HepG2 (cell line): Measurements from ENCODE around the gene COMP. TPM values are rescaled to one million over a fixed set of nuclear protein-coding genes. Genes with fewer than 3 reads are reported as not detected.
A peak's percentile ranks its signal among the peaks of the same experiment; 100 is the strongest.

Source experiments
- CBFB ChIP-seq: sonication (generic); formaldehyde crosslinking; IDR thresholded peaks from 2 replicates; pipeline ENCODE4 v1.4.0; 2020; ENCODE audit warnings: missing genetic modification reagents
- FIP1L1 ChIP-seq: fragments of 200-400 bp; formaldehyde crosslinking; IDR thresholded peaks from 2 replicates; pipeline ENCODE4 v1.6.1; 2018; ENCODE audit warnings: low read depth, mild to moderate bottlenecking, low read length, moderate library complexity, borderline replicate concordance; ENCODE audit not compliant: insufficient read depth
- GFI1 ChIP-seq: sonication (generic); formaldehyde crosslinking; IDR thresholded peaks from 2 replicates; pipeline ENCODE4 v1.5.0; 2020; ENCODE audit warnings: missing genetic modification reagents, mild to moderate bottlenecking, borderline replicate concordance
- HIC2 ChIP-seq: sonication (generic); formaldehyde crosslinking; IDR thresholded peaks from 2 replicates; pipeline ENCODE4 v1.9.0; 2022; ENCODE audit warnings: low read depth, missing genetic modification reagents
- LCORL ChIP-seq, 2 experiments: fragments of 450-650 bp in 1 of 2; sonication (generic) in 1 of 2; formaldehyde crosslinking in 1 of 2; IDR thresholded peaks; 2 replicates each; pipeline versions ENCODE4 v1.5.0 to v1.6.1; 2017 to 2020; ENCODE audit warnings: antibody characterized with exemption in 1 of 2, missing genetic modification reagents in 1 of 2
- MYC ChIP-seq: sonication (generic); formaldehyde crosslinking; IDR thresholded peaks from 2 replicates; pipeline ENCODE4 v1.9.0; 2021; ENCODE audit warnings: missing genetic modification reagents, borderline replicate concordance
- NR2F6 ChIP-seq, 2 experiments: IDR thresholded peaks; 2 replicates each; pipeline ENCODE4 v1.6.1; 2016; ENCODE audit warnings: antibody characterized with exemption in 1 of 2, mild to moderate bottlenecking in 1 of 2
- PHF8 ChIP-seq: sonication (generic); formaldehyde crosslinking; IDR thresholded peaks from 2 replicates; pipeline ENCODE4 v1.5.0; 2020; ENCODE audit warnings: missing genetic modification reagents
- TRIM24 ChIP-seq: sonication (generic); formaldehyde crosslinking; IDR thresholded peaks from 2 replicates; pipeline ENCODE4 v1.8.0; 2022; ENCODE audit warnings: mild to moderate bottlenecking, missing genetic modification reagents
- YEATS4 ChIP-seq: sonication (generic); formaldehyde crosslinking; IDR thresholded peaks from 2 replicates; pipeline ENCODE4 v1.4.0; 2020; ENCODE audit warnings: missing genetic modification reagents, borderline replicate concordance
- ZBTB42 ChIP-seq: sonication (generic); formaldehyde crosslinking; IDR thresholded peaks from 2 replicates; pipeline ENCODE4 v1.5.0; 2020; ENCODE audit warnings: mild to moderate bottlenecking, missing genetic modification reagents
- ZFY ChIP-seq: sonication (generic); formaldehyde crosslinking; IDR thresholded peaks from 2 replicates; pipeline ENCODE4 v1.4.0; 2020; ENCODE audit warnings: missing genetic modification reagents
- ZNF383 ChIP-seq: sonication (generic); formaldehyde crosslinking; IDR thresholded peaks from 2 replicates; pipeline ENCODE4 v1.4.0; 2020; ENCODE audit warnings: missing genetic modification reagents, mild to moderate bottlenecking, borderline replicate concordance
- ZNF543 ChIP-seq: sonication (generic); formaldehyde crosslinking; IDR thresholded peaks from 2 replicates; pipeline ENCODE4 v1.4.0; 2020; ENCODE audit warnings: mild to moderate bottlenecking, missing genetic modification reagents
- ZNF687 ChIP-seq: sonication (generic); formaldehyde crosslinking; IDR thresholded peaks from 2 replicates; pipeline ENCODE4 v1.5.1; 2020; ENCODE audit warnings: mild to moderate bottlenecking, missing genetic modification reagents, moderate library complexity
- ZNF768 ChIP-seq: sonication (generic); formaldehyde crosslinking; IDR thresholded peaks from 2 replicates; pipeline ENCODE4 v1.4.0; 2020; ENCODE audit warnings: missing genetic modification reagents
- polyA plus RNA-seq, 8 experiments: library from polyadenylated mRNA; depleted of rRNA in 3 of 8; stranded (reverse) in 7 of 8; unstranded in 1 of 8; fragments of >200 nt; fragmentation: Illumina TruSeq in 4 of 8; extraction: Trizol in 4 of 8; gene quantifications; 2 replicates each; pipeline versions ENCODE4 v1.2.1 to v1.2.3, GENCODE V29; 2011 to 2016; ENCODE audit warnings: low read depth in 4 of 8, missing spikeins in 1 of 8, mixed read lengths in 1 of 8; ENCODE audit not compliant: insufficient read depth in 1 of 8
- total RNA-seq, 5 experiments: library from RNA; depleted of rRNA; stranded (reverse); fragments of >200 nt; fragmentation: Illumina TruSeq; extraction: Trizol; gene quantifications; 2 replicates each; pipeline ENCODE4 v1.2.3, GENCODE V29; 2016; ENCODE audit warnings: low read depth in 1 of 5
- TF ChIP-seq, protein P1 (sequence below): sonication (generic); formaldehyde crosslinking; IDR thresholded peaks from 2 replicates; pipeline ENCODE4 v1.5.0; 2020; ENCODE audit warnings: missing genetic modification reagents

COMP gene
- total and polyA plus RNA-seq, 2 of the 13 experiments (the other 11 are each of a cell fraction or from before 2014, with no cell fraction given), result 0.04 to 0.13 TPM

- TF ChIP-seq, protein P1, sequence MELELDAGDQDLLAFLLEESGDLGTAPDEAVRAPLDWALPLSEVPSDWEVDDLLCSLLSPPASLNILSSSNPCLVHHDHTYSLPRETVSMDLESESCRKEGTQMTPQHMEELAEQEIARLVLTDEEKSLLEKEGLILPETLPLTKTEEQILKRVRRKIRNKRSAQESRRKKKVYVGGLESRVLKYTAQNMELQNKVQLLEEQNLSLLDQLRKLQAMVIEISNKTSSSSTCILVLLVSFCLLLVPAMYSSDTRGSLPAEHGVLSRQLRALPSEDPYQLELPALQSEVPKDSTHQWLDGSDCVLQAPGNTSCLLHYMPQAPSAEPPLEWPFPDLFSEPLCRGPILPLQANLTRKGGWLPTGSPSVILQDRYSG, result no peak
- TF ChIP-seq ZNF543 (CRISPR knock-in tag) (0 out of 2 replicates have a peak, but pooled peaks have one; percentile 31), HIC2 (CRISPR knock-in tag) (no peak), CBFB (CRISPR knock-in tag) (peak; percentile 22; the same call in 1 of the 2 replicates), NR2F6 (IDR thresholded peaks at IDR 0.05) (no peak; the same call in 1 of the 2 replicates), NR2F6 (CRISPR knock-in tag; IDR thresholded peaks at IDR 0.05) (peak; percentile 29; the same call in 1 of the 2 replicates), GFI1 (CRISPR knock-in tag) (0 out of 2 replicates have a peak, but pooled peaks have one; percentile 45), MYC (peak; percentile 57; the same call in 1 of the 2 replicates), LCORL (IDR thresholded peaks at IDR 0.05) (no peak), LCORL (CRISPR knock-in tag; IDR thresholded peaks at IDR 0.05) (peak; percentile 85), ZNF687 (CRISPR knock-in tag) (peak; percentile 77), ZFY (CRISPR knock-in tag) (0 out of 2 replicates have a peak, but pooled peaks have one; percentile 39), YEATS4 (CRISPR knock-in tag) (0 out of 2 replicates have a peak, but pooled peaks have one; percentile 21), TRIM24 (0 out of 2 replicates have a peak, but pooled peaks have one; percentile 8), FIP1L1 (no peak), ZBTB42 (CRISPR knock-in tag) (peak; percentile 74; the same call in 1 of the 2 replicates), ZNF768 (peak; percentile 12; the same call in 1 of the 2 replicates), ZNF383 (peak; percentile 52; the same call in 1 of the 2 replicates), PHF8 (CRISPR knock-in tag) (peak; percentile 45; the same call in 1 of the 2 replicates)
Measured at GRCh38 chr19:18804139-18804601, 13.1 kb upstream of the COMP start (continued).
